ENCODE data around the gene LARP1. TPM values are rescaled to one million over a fixed set of nuclear protein-coding genes. Genes with fewer than 3 reads are reported as not detected.
"Not testable (repeated sequence)": the region's sequence is repeated elsewhere in the genome, so short reads cannot be mapped to it uniquely, and the experiment has no call there.

LARP1 gene
- polyA plus RNA-seq, 1 donor from 2014 or later = 24.9 TPM

DNA sequence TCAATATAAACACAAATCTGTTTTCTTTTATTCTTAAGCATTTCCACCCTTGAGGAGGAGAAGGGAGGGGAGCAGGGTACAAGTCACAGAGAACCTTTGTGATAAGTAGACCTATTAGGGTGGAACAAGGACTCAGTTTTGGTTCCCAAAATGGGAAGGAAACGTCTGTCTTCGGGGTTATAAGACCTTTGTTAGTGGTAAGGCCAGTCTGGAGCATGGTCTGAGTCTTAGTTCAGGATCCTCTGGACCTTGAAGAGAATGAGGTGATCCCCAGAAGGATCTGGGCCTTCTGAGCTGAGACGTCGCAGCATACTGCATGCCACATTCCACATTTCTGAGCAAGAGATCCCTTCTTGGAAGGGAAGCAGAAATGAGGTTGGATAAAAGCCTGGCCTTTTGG is 58.0 kb downstream of the LARP1 start:
- peak overlapping the region in 1 of 3 donors; percentile 33 for H3K27ac Mint-ChIP-seq
- peaks cover 4% of the 10 kb centered on the region for H3K36me3 Mint-ChIP-seq
- no peaks in the 10 kb centered on the region for H3K27me3 Mint-ChIP-seq
- H3K4me1 Mint-ChIP-seq = peaks cover 18 to 19% (median 19%) of the 10 kb centered on the region in 3 donors
- peak overlapping the region in 2 of 4 donors; percentile 27 to 57 for H3K4me3 Mint-ChIP-seq
- H3K9me3 Mint-ChIP-seq = no peaks in the 10 kb centered on the region

- Mint-ChIP-seq H3K4me3 (peak overlapping the region in 2 of 4 donors; percentile 27 to 28), H3K27ac (peak overlapping the region in 1 of 3 donors; percentile 9), H3K9me3 (no peaks in the 10 kb centered on the region), H3K36me3 (peaks cover 4% of the 10 kb centered on the region), H3K4me1 (peaks cover 18 to 19% (median 19%) of the 10 kb centered on the region in 3 donors), H3K27me3 (no peaks in the 10 kb centered on the region)
Measured at GRCh38 chr5:154813736-154814135, 58.6 kb downstream of the LARP1 start.

DNA sequence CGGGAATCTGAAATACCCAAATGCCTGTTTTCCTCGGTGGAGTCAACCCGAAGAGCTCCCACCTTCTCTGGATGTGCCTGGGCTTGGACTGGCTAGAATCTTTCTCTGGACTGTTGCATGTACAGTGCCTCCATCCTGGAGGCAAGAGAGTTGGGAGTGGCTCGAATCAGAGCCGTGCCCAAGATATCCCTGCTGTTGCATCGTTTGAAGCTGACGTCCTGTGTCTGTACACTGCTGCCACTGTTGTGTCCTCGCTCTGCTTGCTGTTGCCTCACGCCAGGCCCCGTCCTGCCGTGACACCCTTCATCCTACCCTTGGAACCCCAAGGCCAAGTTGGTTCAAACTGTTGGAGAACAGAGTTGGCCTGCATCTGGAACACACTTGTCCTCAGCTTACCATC is 59.8 kb downstream of the LARP1 start:
- Mint-ChIP-seq H3K4me1 (peaks cover 18 to 19% (median 19%) of the 10 kb centered on the region in 3 donors), H3K9me3 (no peaks in the 10 kb centered on the region), H3K27ac (peak overlapping the region in 1 of 3 donors; percentile 50), H3K27me3 (no peaks in the 10 kb centered on the region), H3K4me3 (no peak overlapping the region), H3K36me3 (peaks cover 4% of the 10 kb centered on the region)

GRCh38 chr5:154815684-154816247 is 60.6 kb downstream of the LARP1 start:
- H3K4me3 Mint-ChIP-seq = no peak overlapping the region
- H3K9me3 Mint-ChIP-seq = no peaks in the 10 kb centered on the region
- no peaks in the 10 kb centered on the region for H3K27me3 Mint-ChIP-seq
- peak overlapping the region in 1 of 3 donors; percentile 59 for H3K27ac Mint-ChIP-seq
- H3K36me3 Mint-ChIP-seq = peaks cover 4% of the 10 kb centered on the region
- peaks cover 18 to 21% (median 19%) of the 10 kb centered on the region in 3 donors for H3K4me1 Mint-ChIP-seq

- H3K27ac Mint-ChIP-seq = no peak overlapping the region
- no peak overlapping the region for H3K4me3 Mint-ChIP-seq
- peaks cover 4% of the 10 kb centered on the region for H3K36me3 Mint-ChIP-seq
- no peaks in the 10 kb centered on the region for H3K9me3 Mint-ChIP-seq
- peaks cover 14 to 20% (median 15%) of the 10 kb centered on the region in 3 donors for H3K4me1 Mint-ChIP-seq
- H3K27me3 Mint-ChIP-seq = no peaks in the 10 kb centered on the region
Measured at GRCh38 chr5:154816891-154817492, 61.8 kb downstream of the LARP1 start.

GRCh38 chr5:154817815-154818214 is 62.6 kb downstream of the LARP1 start:
- Mint-ChIP-seq H3K36me3 (peaks cover 4% of the 10 kb centered on the region), H3K27me3 (no peaks in the 10 kb centered on the region), H3K27ac (no peak overlapping the region), H3K9me3 (no peaks in the 10 kb centered on the region), H3K4me3 (no peak overlapping the region), H3K4me1 (peaks cover 11 to 15% (median 11%) of the 10 kb centered on the region in 3 donors)

GRCh38 chr5:154818471-154819116 is 63.4 kb downstream of the LARP1 start:
- H3K4me1 Mint-ChIP-seq = peaks cover 3 to 8% (median 3%) of the 10 kb centered on the region in 3 donors
- no peak overlapping the region for H3K4me3 Mint-ChIP-seq

GRCh38 chr5:154819546-154819945 is 64.4 kb downstream of the LARP1 start:
- no peaks in the 10 kb centered on the region for H3K9me3 Mint-ChIP-seq
- no peak overlapping the region for H3K4me3 Mint-ChIP-seq
- peaks cover 4% of the 10 kb centered on the region for H3K36me3 Mint-ChIP-seq
- H3K27me3 Mint-ChIP-seq = no peaks in the 10 kb centered on the region
- H3K27ac Mint-ChIP-seq = no peak overlapping the region
- H3K4me1 Mint-ChIP-seq = peaks cover 0 to 5% (median 0%) of the 10 kb centered on the region in 3 donors

More at GRCh38 chr5:154818471-154819116, 63.4 kb downstream of the LARP1 start:
- peaks cover 4% of the 10 kb centered on the region for H3K36me3 Mint-ChIP-seq
- H3K9me3 Mint-ChIP-seq = no peaks in the 10 kb centered on the region
- no peaks in the 10 kb centered on the region for H3K27me3 Mint-ChIP-seq
- no peak overlapping the region for H3K27ac Mint-ChIP-seq

DNA sequence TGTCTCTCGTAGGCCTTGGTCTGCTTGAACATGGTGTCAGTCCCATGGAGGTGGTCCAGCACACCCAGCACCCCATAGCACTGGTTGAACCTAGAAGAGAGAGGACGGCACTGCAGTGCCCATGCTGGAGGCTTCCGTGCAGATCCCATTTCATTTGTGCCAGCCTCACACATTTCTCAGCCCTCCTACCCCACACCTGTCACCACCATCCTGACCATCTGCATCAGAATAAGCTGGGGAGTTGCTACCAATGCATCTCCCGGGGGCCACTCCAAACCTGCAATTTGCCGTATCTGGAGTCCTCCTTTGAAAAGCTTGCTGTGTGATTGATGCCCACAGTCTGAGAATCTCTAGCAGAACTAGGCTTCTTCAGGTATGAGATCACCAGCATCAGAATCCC is 65.2 kb downstream of the LARP1 start:
- H3K4me3 Mint-ChIP-seq = no peak overlapping the region
- H3K9me3 Mint-ChIP-seq = no peaks in the 10 kb centered on the region
- no peaks in the 10 kb centered on the region for H3K27me3 Mint-ChIP-seq
- peaks cover 0 to 5% (median 0%) of the 10 kb centered on the region in 3 donors for H3K4me1 Mint-ChIP-seq
- no peak overlapping the region for H3K27ac Mint-ChIP-seq
- H3K36me3 Mint-ChIP-seq = peaks cover 3% of the 10 kb centered on the region

- H3K36me3 Mint-ChIP-seq = not testable (repeated sequence)
Measured at GRCh38 chr5:154822896-154823295, 67.7 kb downstream of the LARP1 start.

DNA sequence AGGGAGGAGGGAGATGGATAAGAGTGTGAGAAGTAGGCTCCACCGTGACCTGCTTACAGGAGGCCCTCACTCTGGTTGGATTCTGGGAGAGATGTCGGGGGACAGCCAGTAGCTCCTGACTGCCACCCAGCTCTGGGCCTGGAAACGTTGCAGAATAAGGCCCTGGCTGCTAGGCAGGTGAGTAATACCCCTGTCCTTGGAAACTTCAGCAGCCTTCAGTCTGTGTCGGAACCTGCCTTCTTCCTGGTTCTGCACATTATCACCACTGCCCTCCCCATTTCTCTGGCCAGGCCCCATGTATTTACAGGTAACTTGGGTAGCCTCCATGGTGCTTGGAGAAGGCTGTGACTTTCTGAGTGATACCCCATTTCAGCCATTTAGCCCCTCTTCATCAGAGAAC is 68.4 kb downstream of the LARP1 start:
- Mint-ChIP-seq H3K9me3 (no peaks in the 10 kb centered on the region), H3K27ac (no peak overlapping the region), H3K27me3 (no peaks in the 10 kb centered on the region), H3K4me3 (no peak overlapping the region), H3K36me3 (peaks cover 9% of the 10 kb centered on the region), H3K4me1 (peaks cover 0 to 6% (median 1%) of the 10 kb centered on the region in 3 donors)

More at GRCh38 chr5:154822896-154823295, 67.7 kb downstream of the LARP1 start:
- H3K9me3 Mint-ChIP-seq, H3K27me3 Mint-ChIP-seq, H3K27ac Mint-ChIP-seq, H3K4me1 Mint-ChIP-seq, H3K4me3 Mint-ChIP-seq: not testable (repeated sequence)

GRCh38 chr5:154824070-154824469 is 68.9 kb downstream of the LARP1 start:
- H3K27me3 Mint-ChIP-seq = no peaks in the 10 kb centered on the region
- H3K27ac Mint-ChIP-seq = no peak overlapping the region
- H3K9me3 Mint-ChIP-seq = no peaks in the 10 kb centered on the region
- H3K36me3 Mint-ChIP-seq = peaks cover 9% of the 10 kb centered on the region
- peaks cover 0 to 6% (median 1%) of the 10 kb centered on the region in 3 donors for H3K4me1 Mint-ChIP-seq
- no peak overlapping the region for H3K4me3 Mint-ChIP-seq

DNA sequence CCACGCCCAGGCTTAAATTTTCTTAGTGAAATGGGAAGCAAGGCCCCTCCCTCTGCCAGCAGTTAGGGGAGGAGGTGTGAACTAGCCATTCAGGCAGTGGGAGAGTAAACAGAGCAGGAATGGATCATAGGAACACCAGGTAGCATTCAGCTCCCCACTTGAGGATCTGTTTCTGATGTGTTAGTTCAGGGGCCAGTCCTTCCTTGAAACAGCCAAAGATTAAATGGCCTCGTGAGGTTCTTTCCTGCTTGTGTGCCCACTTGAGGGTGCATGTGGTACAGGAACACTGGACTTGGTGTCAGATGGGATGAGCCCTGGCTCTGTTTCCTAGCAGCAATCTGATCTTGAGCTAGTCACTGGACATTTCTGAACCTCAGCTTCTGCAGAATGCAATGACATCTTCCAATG is 74.0 kb downstream of the LARP1 start:
- H3K27me3 Mint-ChIP-seq = no peaks in the 10 kb centered on the region
- no peak overlapping the region for H3K27ac Mint-ChIP-seq
- no peaks in the 10 kb centered on the region for H3K9me3 Mint-ChIP-seq
- H3K36me3 Mint-ChIP-seq = peaks cover 11% of the 10 kb centered on the region
- H3K4me3 Mint-ChIP-seq = no peak overlapping the region
- peaks cover 10 to 16% (median 12%) of the 10 kb centered on the region in 3 donors for H3K4me1 Mint-ChIP-seq

DNA sequence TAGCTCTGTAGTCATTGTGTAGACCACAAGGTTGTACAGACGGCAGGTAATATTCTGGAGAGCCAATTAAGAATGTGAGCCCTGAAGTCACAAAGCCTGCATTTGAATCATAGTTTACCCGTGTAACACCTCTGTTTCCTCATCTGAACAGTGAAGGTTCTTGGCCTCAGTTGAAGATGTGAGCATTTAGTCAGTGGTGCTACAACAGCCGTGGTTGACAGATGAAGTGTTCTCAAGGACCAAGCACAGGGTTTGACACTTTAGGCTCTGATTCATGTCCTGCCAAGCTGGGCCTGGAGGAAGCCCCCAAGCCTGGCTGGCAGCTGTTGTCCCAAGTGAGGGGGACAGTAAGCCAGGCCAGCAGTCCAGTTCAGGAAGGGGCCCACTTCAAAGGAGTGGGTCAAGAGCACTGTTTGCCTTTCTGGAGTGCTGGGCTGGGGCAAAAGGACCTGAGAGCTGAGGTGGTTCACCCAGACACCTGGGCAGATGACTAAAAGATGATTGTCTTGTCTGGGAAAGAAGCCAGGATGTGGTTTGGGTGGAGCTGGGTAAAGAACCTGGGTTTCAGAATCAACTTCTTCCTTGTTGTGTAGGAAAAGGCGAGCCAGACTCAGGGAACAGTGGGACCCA is 74.5 kb downstream of the LARP1 start:
- Mint-ChIP-seq H3K4me3 (peak overlapping the region in 1 of 4 donors; percentile 49), H3K27ac (no peak overlapping the region)

GRCh38 chr5:154830219-154830595 is 75.0 kb downstream of the LARP1 start:
- Mint-ChIP-seq H3K4me1 (peaks cover 14 to 20% (median 15%) of the 10 kb centered on the region in 3 donors), H3K9me3 (no peaks in the 10 kb centered on the region), H3K36me3 (peaks cover 11% of the 10 kb centered on the region), H3K4me3 (peak overlapping the region in 2 of 4 donors; percentile 44 to 49), H3K27ac (peak overlapping the region in 2 of 3 donors; percentile 24 to 60), H3K27me3 (no peaks in the 10 kb centered on the region)

More for the DNA sequence above, 74.5 kb downstream of the LARP1 start:
- Mint-ChIP-seq H3K9me3 (no peaks in the 10 kb centered on the region), H3K27me3 (no peaks in the 10 kb centered on the region), H3K36me3 (peaks cover 11% of the 10 kb centered on the region), H3K4me1 (peaks cover 13 to 20% (median 15%) of the 10 kb centered on the region in 3 donors)
